GM23338 (cell line): Measurements from ENCODE around the gene CYBC1. TPM values are rescaled to one million over a fixed set of nuclear protein-coding genes. Genes with fewer than 3 reads are reported as not detected.

Experiments used
- ATAC-seq: fragments of 200-7000 bp; cut with Tn5 transposase; 3 replicates; pipeline ENCODE4 v1.9.1; 2020
- DNase-seq: peaks from one replicate; pipeline ENCODE4 v3.0.0-alpha.2; 2015; ENCODE audit warnings: low spot score
- H2AFZ ChIP-seq: fragments of 200-600 bp; sonication (generic); 2 replicates; pipeline ENCODE4 v1.8.0; 2016; ENCODE audit warnings: antibody characterized with exemption, mild to moderate bottlenecking, moderate library complexity
- H3F3A ChIP-seq: fragments of 200-600 bp; sonication (generic); replicated peaks from 2 replicates; pipeline ENCODE4 v1.8.0; 2017; ENCODE audit warnings: antibody characterized with exemption, mixed run types, low read depth
- H3K27ac ChIP-seq: fragments of 200-600 bp; sonication (generic); 2 replicates; pipeline ENCODE4 v1.6.1; 2016; ENCODE audit warnings: low read depth
- H3K27me3 ChIP-seq: fragments of 200-600 bp; sonication (generic); 2 replicates; pipeline ENCODE4 v1.8.0; 2016; ENCODE audit warnings: mild to moderate bottlenecking, mixed run types, moderate library complexity; ENCODE audit not compliant: insufficient read depth
- H3K36me3 ChIP-seq: fragments of 200-600 bp; sonication (generic); 2 replicates; pipeline ENCODE4 v1.8.0; 2016; ENCODE audit warnings: mild to moderate bottlenecking; ENCODE audit not compliant: insufficient read depth
- H3K4me1 ChIP-seq: fragments of 200-600 bp; sonication (generic); 2 replicates; pipeline ENCODE4 v1.8.0; 2016; ENCODE audit warnings: mild to moderate bottlenecking, moderate library complexity; ENCODE audit not compliant: insufficient read depth
- H3K4me2 ChIP-seq: fragments of 200-600 bp; sonication (generic); 2 replicates; pipeline ENCODE4 v1.7.1; 2017; ENCODE audit warnings: mixed run types
- H3K4me3 ChIP-seq: fragments of 200-600 bp; sonication (generic); 2 replicates; pipeline ENCODE4 v1.6.1; 2016; ENCODE audit warnings: mixed run types
- H3K79me2 ChIP-seq: fragments of 200-600 bp; sonication (generic); replicated peaks from 2 replicates; pipeline ENCODE4 v1.8.0; 2017; ENCODE audit warnings: mild to moderate bottlenecking; ENCODE audit not compliant: insufficient read depth
- H3K9me2 ChIP-seq: fragments of 200-600 bp; sonication (generic); 2 replicates; pipeline ENCODE4 v1.8.0; 2017; ENCODE audit not compliant: insufficient read depth
- H4K20me1 ChIP-seq: fragments of 200-600 bp; sonication (generic); replicated peaks from 2 replicates; pipeline ENCODE4 v1.8.0; 2017; ENCODE audit warnings: mild to moderate bottlenecking; ENCODE audit not compliant: insufficient read depth
- H3K27ac Mint-ChIP-seq: 2 replicates; pipeline ENCODE4 v1.8.0; 2020; ENCODE audit warnings: inconsistent platforms, mild to moderate bottlenecking, moderate library complexity, mixed read lengths
- H3K27me3 Mint-ChIP-seq: 3 replicates; pipeline ENCODE4 v1.8.0; 2022; ENCODE audit warnings: low read depth, mild to moderate bottlenecking, moderate library complexity, mixed read lengths, inconsistent platforms; ENCODE audit not compliant: insufficient read depth, poor library complexity
- H3K36me3 Mint-ChIP-seq: 3 replicates; pipeline ENCODE4 v1.8.0; 2021; ENCODE audit warnings: low read depth, mild to moderate bottlenecking, inconsistent platforms, moderate library complexity, mixed read lengths
- H3K4me1 Mint-ChIP-seq: 3 replicates; pipeline ENCODE4 v1.8.0; 2020; ENCODE audit warnings: mild to moderate bottlenecking, inconsistent platforms, mixed read lengths
- H3K4me3 Mint-ChIP-seq: 3 replicates; pipeline ENCODE4 v1.8.0; 2021; ENCODE audit warnings: moderate library complexity, mild to moderate bottlenecking, inconsistent platforms, mixed read lengths
- H3K9me3 Mint-ChIP-seq: 3 replicates; pipeline ENCODE4 v1.8.0; 2020; ENCODE audit warnings: moderate library complexity, mild to moderate bottlenecking, inconsistent platforms, mixed read lengths
- CREB1 ChIP-seq: fragments of 250-450 bp; sonication (Bioruptor Pico); IDR thresholded peaks from 2 replicates; pipeline ENCODE4 v1.5.0; 2020; ENCODE audit warnings: low read depth, mild to moderate bottlenecking, moderate library complexity
- EZH2 ChIP-seq: fragments of 200-600 bp; sonication (generic); IDR thresholded peaks from one replicate; pipeline ENCODE4 v1.8.0; 2017; ENCODE audit warnings: antibody characterized with exemption, mild to moderate bottlenecking, low read depth; ENCODE audit not compliant: unreplicated experiment
- EZH2phosphoT487 ChIP-seq: fragments of 200-600 bp; sonication (generic); IDR thresholded peaks from one replicate; pipeline ENCODE4 v1.8.1; 2018; ENCODE audit warnings: antibody characterized with exemption; ENCODE audit not compliant: unreplicated experiment
- JUNB ChIP-seq: IDR thresholded peaks from one replicate; pipeline ENCODE4 v1.6.1; 2016; ENCODE audit warnings: antibody characterized with exemption; ENCODE audit not compliant: unreplicated experiment
- NANOG ChIP-seq: IDR thresholded peaks from 2 replicates; pipeline ENCODE4 v1.6.1; 2016; ENCODE audit warnings: antibody characterized with exemption, borderline replicate concordance
- POLR2AphosphoS5 ChIP-seq: IDR thresholded peaks from 2 replicates; pipeline ENCODE4 v1.6.1; 2016; ENCODE audit warnings: antibody characterized with exemption, low read depth
- STAT1 ChIP-seq: IDR thresholded peaks from one replicate; pipeline ENCODE4 v1.6.1; 2016; ENCODE audit warnings: antibody characterized with exemption; ENCODE audit not compliant: unreplicated experiment
- ZNF114 ChIP-seq: fragments of 250-450 bp; sonication (Bioruptor Pico); IDR thresholded peaks from 2 replicates; pipeline ENCODE4 v1.5.0; 2020; ENCODE audit warnings: mild to moderate bottlenecking, moderate library complexity
- ZNF331 ChIP-seq: fragments of 250-450 bp; sonication (Bioruptor Pico); IDR thresholded peaks from 2 replicates; pipeline ENCODE4 v1.5.0; 2020; ENCODE audit warnings: low read depth, mild to moderate bottlenecking, moderate library complexity
- polyA plus RNA-seq: library from polyadenylated mRNA; unstranded; fragments of >200 nt; fragmentation: Nextera tagmentation; extraction: Ambion mirVana; gene quantifications from 2 replicates; pipeline ENCODE4 v1.2.1, GENCODE V29; 2016
- total RNA-seq: library from RNA; depleted of rRNA; stranded (reverse); fragments of >200 nt; shearing (Covaris generic); gene quantifications from 2 replicates; pipeline ENCODE4 v1.2.3, GENCODE V29; 2014
- TF ChIP-seq, protein P1 (sequence below), 2 experiments: fragments of 200-600 bp in 1 of 2; sonication (generic) in 1 of 2; conservative IDR thresholded peaks; 2 replicates each; pipeline versions ENCODE4 v1.5.1 to v1.6.1; 2016 to 2017; ENCODE audit warnings: antibody characterized with exemption in 2 of 2, low read depth in 2 of 2, mild to moderate bottlenecking in 2 of 2, moderate library complexity in 1 of 2
- TF ChIP-seq, protein P2 (sequence below): IDR thresholded peaks from 2 replicates; pipeline ENCODE4 v1.6.1; 2016; ENCODE audit warnings: antibody characterized with exemption
- TF ChIP-seq, protein P3 (sequence below): fragments of 250-450 bp; sonication (Bioruptor Pico); IDR thresholded peaks from 2 replicates; pipeline ENCODE4 v1.5.0; 2020; ENCODE audit warnings: mild to moderate bottlenecking, moderate library complexity
- TF ChIP-seq, protein P4 (sequence below): IDR thresholded peaks from one replicate; pipeline ENCODE4 v1.6.1; 2018; ENCODE audit warnings: antibody characterized with exemption; ENCODE audit not compliant: unreplicated experiment

Gene CYBC1
- total and polyA plus RNA-seq, 2 experiments from 2014 or later = 24.7 to 72.4 TPM

DNA sequence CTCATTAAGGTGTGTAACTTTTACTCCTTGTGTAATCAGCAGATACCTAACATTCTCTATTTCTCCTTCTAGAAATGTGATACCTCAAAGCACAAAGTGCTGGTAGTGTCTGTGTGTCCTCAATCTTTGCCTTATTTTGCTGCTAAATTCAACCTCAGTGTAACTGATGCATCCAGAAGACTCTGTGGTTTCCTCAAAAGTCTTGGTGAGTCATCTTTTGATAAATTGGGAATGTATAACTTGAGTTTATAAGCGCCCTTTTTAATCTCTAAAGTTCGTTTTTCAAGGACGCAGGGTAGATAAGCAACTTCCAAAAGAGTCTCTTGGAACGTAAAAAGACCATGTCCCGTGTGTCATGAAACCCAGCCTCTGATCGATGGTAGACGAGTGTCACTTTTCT is 18.1 kb upstream of the CYBC1 start:
- Histone ChIP-seq H3K36me3 (peaks cover 19% of the 10 kb centered on the region), H3K4me2 (no peak overlapping the region), H3K27me3 (no peaks in the 10 kb centered on the region), H2AFZ (no peak overlapping the region), H3K4me3 (no peak overlapping the region), H3K4me1 (no peaks in the 10 kb centered on the region), H3F3A (no peaks in the 10 kb centered on the region), H3K27ac (no peak overlapping the region), H3K79me2 (no peaks in the 10 kb centered on the region), H4K20me1 (no peaks in the 10 kb centered on the region; the same call in 1 of the 2 replicates), H3K9me2 (no peaks in the 10 kb centered on the region)
- Mint-ChIP-seq H3K27me3 (peaks cover 4% of the 10 kb centered on the region), H3K4me1 (no peaks in the 10 kb centered on the region), H3K9me3 (no peaks in the 10 kb centered on the region), H3K36me3 (peaks cover 55% of the 10 kb centered on the region), H3K27ac (no peak overlapping the region), H3K4me3 (no peak overlapping the region)
- DNase-seq (no peak), ATAC-seq (no peak)
- no peak for TF ChIP-seq JUNB
- TF ChIP-seq, protein P1, sequence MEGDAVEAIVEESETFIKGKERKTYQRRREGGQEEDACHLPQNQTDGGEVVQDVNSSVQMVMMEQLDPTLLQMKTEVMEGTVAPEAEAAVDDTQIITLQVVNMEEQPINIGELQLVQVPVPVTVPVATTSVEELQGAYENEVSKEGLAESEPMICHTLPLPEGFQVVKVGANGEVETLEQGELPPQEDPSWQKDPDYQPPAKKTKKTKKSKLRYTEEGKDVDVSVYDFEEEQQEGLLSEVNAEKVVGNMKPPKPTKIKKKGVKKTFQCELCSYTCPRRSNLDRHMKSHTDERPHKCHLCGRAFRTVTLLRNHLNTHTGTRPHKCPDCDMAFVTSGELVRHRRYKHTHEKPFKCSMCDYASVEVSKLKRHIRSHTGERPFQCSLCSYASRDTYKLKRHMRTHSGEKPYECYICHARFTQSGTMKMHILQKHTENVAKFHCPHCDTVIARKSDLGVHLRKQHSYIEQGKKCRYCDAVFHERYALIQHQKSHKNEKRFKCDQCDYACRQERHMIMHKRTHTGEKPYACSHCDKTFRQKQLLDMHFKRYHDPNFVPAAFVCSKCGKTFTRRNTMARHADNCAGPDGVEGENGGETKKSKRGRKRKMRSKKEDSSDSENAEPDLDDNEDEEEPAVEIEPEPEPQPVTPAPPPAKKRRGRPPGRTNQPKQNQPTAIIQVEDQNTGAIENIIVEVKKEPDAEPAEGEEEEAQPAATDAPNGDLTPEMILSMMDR (conservative IDR thresholded peaks at IDR 0.05; ENCODE audit: low read depth in 2 of 2) = no peak
- TF ChIP-seq CREB1 (CRISPR knock-in tag) = no peak
- TF ChIP-seq ZNF331 = no peak
- no peak for TF ChIP-seq STAT1
- TF ChIP-seq EZH2phosphoT487 = no peak
- TF ChIP-seq, protein P2, sequence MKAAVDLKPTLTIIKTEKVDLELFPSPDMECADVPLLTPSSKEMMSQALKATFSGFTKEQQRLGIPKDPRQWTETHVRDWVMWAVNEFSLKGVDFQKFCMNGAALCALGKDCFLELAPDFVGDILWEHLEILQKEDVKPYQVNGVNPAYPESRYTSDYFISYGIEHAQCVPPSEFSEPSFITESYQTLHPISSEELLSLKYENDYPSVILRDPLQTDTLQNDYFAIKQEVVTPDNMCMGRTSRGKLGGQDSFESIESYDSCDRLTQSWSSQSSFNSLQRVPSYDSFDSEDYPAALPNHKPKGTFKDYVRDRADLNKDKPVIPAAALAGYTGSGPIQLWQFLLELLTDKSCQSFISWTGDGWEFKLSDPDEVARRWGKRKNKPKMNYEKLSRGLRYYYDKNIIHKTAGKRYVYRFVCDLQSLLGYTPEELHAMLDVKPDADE = no peak
- TF ChIP-seq ZNF114 = no peak
- TF ChIP-seq EZH2 = no peak
- TF ChIP-seq POLR2AphosphoS5 = no peak
- TF ChIP-seq NANOG = no peak
- TF ChIP-seq, protein P3, sequence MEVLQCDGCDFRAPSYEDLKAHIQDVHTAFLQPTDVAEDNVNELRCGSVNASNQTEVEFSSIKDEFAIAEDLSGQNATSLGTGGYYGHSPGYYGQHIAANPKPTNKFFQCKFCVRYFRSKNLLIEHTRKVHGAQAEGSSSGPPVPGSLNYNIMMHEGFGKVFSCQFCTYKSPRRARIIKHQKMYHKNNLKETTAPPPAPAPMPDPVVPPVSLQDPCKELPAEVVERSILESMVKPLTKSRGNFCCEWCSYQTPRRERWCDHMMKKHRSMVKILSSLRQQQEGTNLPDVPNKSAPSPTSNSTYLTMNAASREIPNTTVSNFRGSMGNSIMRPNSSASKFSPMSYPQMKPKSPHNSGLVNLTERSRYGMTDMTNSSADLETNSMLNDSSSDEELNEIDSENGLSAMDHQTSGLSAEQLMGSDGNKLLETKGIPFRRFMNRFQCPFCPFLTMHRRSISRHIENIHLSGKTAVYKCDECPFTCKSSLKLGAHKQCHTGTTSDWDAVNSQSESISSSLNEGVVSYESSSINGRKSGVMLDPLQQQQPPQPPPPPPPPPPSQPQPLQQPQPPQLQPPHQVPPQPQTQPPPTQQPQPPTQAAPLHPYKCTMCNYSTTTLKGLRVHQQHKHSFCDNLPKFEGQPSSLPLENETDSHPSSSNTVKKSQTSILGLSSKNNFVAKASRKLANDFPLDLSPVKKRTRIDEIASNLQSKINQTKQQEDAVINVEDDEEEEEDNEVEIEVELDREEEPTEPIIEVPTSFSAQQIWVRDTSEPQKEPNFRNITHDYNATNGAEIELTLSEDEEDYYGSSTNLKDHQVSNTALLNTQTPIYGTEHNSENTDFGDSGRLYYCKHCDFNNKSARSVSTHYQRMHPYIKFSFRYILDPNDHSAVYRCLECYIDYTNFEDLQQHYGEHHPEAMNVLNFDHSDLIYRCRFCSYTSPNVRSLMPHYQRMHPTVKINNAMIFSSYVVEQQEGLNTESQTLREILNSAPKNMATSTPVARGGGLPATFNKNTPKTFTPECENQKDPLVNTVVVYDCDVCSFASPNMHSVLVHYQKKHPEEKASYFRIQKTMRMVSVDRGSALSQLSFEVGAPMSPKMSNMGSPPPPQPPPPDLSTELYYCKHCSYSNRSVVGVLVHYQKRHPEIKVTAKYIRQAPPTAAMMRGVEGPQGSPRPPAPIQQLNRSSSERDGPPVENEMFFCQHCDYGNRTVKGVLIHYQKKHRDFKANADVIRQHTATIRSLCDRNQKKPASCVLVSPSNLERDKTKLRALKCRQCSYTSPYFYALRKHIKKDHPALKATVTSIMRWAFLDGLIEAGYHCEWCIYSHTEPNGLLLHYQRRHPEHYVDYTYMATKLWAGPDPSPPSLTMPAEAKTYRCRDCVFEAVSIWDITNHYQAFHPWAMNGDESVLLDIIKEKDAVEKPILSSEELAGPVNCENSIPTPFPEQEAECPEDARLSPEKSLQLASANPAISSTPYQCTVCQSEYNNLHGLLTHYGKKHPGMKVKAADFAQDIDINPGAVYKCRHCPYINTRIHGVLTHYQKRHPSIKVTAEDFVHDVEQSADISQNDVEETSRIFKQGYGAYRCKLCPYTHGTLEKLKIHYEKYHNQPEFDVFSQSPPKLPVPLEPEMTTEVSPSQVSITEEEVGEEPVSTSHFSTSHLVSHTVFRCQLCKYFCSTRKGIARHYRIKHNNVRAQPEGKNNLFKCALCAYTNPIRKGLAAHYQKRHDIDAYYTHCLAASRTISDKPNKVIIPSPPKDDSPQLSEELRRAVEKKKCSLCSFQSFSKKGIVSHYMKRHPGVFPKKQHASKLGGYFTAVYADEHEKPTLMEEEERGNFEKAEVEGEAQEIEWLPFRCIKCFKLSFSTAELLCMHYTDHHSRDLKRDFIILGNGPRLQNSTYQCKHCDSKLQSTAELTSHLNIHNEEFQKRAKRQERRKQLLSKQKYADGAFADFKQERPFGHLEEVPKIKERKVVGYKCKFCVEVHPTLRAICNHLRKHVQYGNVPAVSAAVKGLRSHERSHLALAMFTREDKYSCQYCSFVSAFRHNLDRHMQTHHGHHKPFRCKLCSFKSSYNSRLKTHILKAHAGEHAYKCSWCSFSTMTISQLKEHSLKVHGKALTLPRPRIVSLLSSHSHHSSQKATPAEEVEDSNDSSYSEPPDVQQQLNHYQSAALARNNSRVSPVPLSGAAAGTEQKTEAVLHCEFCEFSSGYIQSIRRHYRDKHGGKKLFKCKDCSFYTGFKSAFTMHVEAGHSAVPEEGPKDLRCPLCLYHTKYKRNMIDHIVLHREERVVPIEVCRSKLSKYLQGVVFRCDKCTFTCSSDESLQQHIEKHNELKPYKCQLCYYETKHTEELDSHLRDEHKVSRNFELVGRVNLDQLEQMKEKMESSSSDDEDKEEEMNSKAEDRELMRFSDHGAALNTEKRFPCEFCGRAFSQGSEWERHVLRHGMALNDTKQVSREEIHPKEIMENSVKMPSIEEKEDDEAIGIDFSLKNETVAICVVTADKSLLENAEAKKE (CRISPR knock-in tag) = no peak
- TF ChIP-seq, protein P4, sequence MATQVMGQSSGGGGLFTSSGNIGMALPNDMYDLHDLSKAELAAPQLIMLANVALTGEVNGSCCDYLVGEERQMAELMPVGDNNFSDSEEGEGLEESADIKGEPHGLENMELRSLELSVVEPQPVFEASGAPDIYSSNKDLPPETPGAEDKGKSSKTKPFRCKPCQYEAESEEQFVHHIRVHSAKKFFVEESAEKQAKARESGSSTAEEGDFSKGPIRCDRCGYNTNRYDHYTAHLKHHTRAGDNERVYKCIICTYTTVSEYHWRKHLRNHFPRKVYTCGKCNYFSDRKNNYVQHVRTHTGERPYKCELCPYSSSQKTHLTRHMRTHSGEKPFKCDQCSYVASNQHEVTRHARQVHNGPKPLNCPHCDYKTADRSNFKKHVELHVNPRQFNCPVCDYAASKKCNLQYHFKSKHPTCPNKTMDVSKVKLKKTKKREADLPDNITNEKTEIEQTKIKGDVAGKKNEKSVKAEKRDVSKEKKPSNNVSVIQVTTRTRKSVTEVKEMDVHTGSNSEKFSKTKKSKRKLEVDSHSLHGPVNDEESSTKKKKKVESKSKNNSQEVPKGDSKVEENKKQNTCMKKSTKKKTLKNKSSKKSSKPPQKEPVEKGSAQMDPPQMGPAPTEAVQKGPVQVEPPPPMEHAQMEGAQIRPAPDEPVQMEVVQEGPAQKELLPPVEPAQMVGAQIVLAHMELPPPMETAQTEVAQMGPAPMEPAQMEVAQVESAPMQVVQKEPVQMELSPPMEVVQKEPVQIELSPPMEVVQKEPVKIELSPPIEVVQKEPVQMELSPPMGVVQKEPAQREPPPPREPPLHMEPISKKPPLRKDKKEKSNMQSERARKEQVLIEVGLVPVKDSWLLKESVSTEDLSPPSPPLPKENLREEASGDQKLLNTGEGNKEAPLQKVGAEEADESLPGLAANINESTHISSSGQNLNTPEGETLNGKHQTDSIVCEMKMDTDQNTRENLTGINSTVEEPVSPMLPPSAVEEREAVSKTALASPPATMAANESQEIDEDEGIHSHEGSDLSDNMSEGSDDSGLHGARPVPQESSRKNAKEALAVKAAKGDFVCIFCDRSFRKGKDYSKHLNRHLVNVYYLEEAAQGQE = no peak
